Gastrocnemius medialis (tissue), 4 donors: ENCODE measurements around the gene TRDN. TPM values are rescaled to one million over a fixed set of nuclear protein-coding genes. Genes with fewer than 3 reads are reported as not detected.

Experiments
- ATAC-seq, 2 donors: fragments of 150-250 bp; one replicate each; pipeline ENCODE4 v1.9.1; 2016
- DNase-seq, 2 donors: peaks; one replicate each; pipeline ENCODE4 v3.0.0-alpha.2; 2019
- H3K27ac ChIP-seq, 4 donors: fragments of 200-600 bp; sonication (generic); 1 replicate in 1 of 4; 2 replicates in 3 of 4; pipeline ENCODE4 v1.5.1; 2016 to 2018; ENCODE audit warnings: mild to moderate bottlenecking in 2 of 4, moderate library complexity in 1 of 4
- H3K27me3 ChIP-seq, 3 donors: fragments of 200-600 bp; sonication (generic) in 2 of 3; 1 replicate in 1 of 3; 2 replicates in 2 of 3; pipeline versions ENCODE4 v1.5.1 to v1.6.0; 2016 to 2019; ENCODE audit warnings: mild to moderate bottlenecking in 1 of 3, moderate library complexity in 1 of 3
- H3K36me3 ChIP-seq, 2 donors: fragments of 200-600 bp; sonication (generic) in 1 of 2; one replicate each; pipeline ENCODE4 v1.5.1; 2017 to 2018
- H3K4me1 ChIP-seq, 2 donors: fragments of 200-600 bp; sonication (generic) in 1 of 2; one replicate each; pipeline ENCODE4 v1.5.1; 2016 to 2017; ENCODE audit warnings: mild to moderate bottlenecking in 2 of 2
- H3K4me3 ChIP-seq, 4 donors: fragments of 200-600 bp; sonication (generic) in 3 of 4; 1 replicate in 1 of 4; 2 replicates in 3 of 4; pipeline ENCODE4 v1.5.1; 2016 to 2019; ENCODE audit warnings: mild to moderate bottlenecking in 2 of 4
- H3K9me3 ChIP-seq, 3 donors: fragments of 200-600 bp; sonication (generic) in 2 of 3; 1 replicate in 1 of 3; 2 replicates in 2 of 3; pipeline ENCODE4 v1.5.1; 2016 to 2019
- POLR2A ChIP-seq, 2 donors: fragments of 450-650 bp; IDR thresholded peaks; one replicate each; pipeline ENCODE4 v1.6.1; 2017; ENCODE audit warnings: antibody characterized with exemption in 2 of 2, mild to moderate bottlenecking in 2 of 2, moderate library complexity in 2 of 2
- in situ Hi-C, 4 donors: fragments of 200-750 bp; cut with MboI; loops; one replicate each; pipeline versions ENCODE4 v1.15.0 to v1.8.0; 2017; ENCODE audit warnings: low sequenced_read_pairs in 4 of 4
- intact Hi-C: fragments of 100-400 bp; cut with DNase I; formaldehyde crosslinking; loops from one replicate; pipeline ENCODE4 v1.15.1; 2023; ENCODE audit warnings: low total_unique reads
- total RNA-seq, 4 donors: library from RNA; depleted of rRNA; stranded (reverse); fragments of >200 nt; gene quantifications; one replicate each; pipeline versions ENCODE4 v1.1.0 to v1.2.3, GENCODE V29; 2016
- TF ChIP-seq, protein P1 (sequence below), 5 experiments: fragments of 450-650 bp in 3 of 5; fragments of 200-600 bp in 2 of 5; sonication (generic) in 2 of 5; IDR thresholded peaks in 4 of 5; conservative IDR thresholded peaks in 1 of 5; 1 replicate in 4 of 5; 2 replicates in 1 of 5; pipeline ENCODE4 v1.5.1; 2016 to 2019; ENCODE audit warnings: antibody characterized with exemption in 5 of 5, mild to moderate bottlenecking in 3 of 5, moderate library complexity in 3 of 5

Gene TRDN
- total RNA-seq, 4 donors from 2014 or later, result 190 to 628 (median 296) TPM

DNA sequence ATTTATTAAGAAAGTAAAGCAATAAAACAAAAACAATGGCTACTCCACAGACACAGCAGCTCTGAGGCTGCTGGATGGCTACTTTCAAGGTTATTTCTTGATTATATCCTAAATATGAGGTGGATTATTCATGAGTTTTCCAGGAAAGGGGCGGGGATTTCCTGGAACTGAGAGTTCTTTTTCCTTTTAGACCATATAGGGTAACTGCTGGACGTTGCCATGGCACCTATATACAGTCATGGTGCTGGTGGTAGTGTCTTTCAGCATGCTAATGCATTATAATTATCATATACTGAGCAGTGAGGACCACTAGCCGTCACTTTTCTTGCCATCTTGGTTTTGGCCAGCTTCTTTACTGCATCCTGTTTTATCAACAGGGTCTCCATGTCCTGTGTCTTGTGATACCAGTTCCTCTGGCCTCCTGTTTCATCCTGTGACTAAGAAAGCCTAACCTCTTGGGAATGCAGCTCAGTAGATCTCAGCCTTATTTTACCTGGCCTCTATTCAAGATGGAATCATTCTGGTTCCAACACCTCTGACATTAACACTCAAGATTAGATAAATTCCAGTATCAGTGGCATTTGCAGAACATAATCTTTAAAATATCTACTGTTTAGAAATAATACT lies 32.3 kb upstream of the TRDN start:
- H3K27ac ChIP-seq, result no peak overlapping the region
- no peaks in the 10 kb centered on the region for H3K27me3 ChIP-seq
- in situ Hi-C loops (no loop called here), intact Hi-C loops (no loop called here)
- DNase-seq (no peak), ATAC-seq (no peak)
- no peaks in the 10 kb centered on the region for H3K9me3 ChIP-seq
- no peaks in the 10 kb centered on the region for H3K4me1 ChIP-seq
- no peaks in the 10 kb centered on the region for H3K36me3 ChIP-seq
- TF ChIP-seq, protein P1, sequence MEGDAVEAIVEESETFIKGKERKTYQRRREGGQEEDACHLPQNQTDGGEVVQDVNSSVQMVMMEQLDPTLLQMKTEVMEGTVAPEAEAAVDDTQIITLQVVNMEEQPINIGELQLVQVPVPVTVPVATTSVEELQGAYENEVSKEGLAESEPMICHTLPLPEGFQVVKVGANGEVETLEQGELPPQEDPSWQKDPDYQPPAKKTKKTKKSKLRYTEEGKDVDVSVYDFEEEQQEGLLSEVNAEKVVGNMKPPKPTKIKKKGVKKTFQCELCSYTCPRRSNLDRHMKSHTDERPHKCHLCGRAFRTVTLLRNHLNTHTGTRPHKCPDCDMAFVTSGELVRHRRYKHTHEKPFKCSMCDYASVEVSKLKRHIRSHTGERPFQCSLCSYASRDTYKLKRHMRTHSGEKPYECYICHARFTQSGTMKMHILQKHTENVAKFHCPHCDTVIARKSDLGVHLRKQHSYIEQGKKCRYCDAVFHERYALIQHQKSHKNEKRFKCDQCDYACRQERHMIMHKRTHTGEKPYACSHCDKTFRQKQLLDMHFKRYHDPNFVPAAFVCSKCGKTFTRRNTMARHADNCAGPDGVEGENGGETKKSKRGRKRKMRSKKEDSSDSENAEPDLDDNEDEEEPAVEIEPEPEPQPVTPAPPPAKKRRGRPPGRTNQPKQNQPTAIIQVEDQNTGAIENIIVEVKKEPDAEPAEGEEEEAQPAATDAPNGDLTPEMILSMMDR (IDR thresholded peaks at IDR 0.05 in 4 of 5, conservative IDR thresholded peaks at IDR 0.05 in 1 of 5), result no peak
- no peak for TF ChIP-seq POLR2A (IDR thresholded peaks at IDR 0.05)
- no peak overlapping the region for H3K4me3 ChIP-seq

DNA sequence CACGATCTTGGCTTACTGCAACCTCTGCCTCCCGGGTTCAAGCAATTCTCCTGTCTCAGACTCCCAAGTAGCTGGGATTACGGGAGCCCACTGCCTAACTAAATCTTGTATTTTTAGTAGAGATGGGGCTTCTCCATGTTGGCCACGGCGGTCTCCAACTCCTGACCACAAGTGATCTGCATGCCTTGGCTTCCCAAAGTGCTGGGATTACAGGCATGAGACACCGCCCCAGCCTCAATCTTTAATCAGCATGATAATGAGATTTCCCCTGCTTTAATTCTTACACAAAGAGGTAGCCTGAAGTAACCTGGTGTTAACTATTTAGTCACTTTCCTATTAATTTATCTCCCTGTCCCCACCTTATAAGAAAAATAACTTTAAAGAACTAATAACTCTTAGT lies 31.3 kb upstream of the TRDN start:
- intact Hi-C loops, result no loop called here
- TF ChIP-seq POLR2A (IDR thresholded peaks at IDR 0.05), result no peak
- TF ChIP-seq, protein P1 (IDR thresholded peaks at IDR 0.05 in 4 of 5, conservative IDR thresholded peaks at IDR 0.05 in 1 of 5), result no peak
- H3K9me3 ChIP-seq, result no peaks in the 10 kb centered on the region
- ATAC-seq (no peak), DNase-seq (no peak)
- H3K4me3 ChIP-seq, result no peak overlapping the region
- peaks cover 5 to 6% of the 10 kb centered on the region in 2 donors for H3K4me1 ChIP-seq
- H3K36me3 ChIP-seq, result no peaks in the 10 kb centered on the region
- no peak overlapping the region for H3K27ac ChIP-seq
- no peaks in the 10 kb centered on the region for H3K27me3 ChIP-seq
- in situ Hi-C loops, result no loop called here

DNA sequence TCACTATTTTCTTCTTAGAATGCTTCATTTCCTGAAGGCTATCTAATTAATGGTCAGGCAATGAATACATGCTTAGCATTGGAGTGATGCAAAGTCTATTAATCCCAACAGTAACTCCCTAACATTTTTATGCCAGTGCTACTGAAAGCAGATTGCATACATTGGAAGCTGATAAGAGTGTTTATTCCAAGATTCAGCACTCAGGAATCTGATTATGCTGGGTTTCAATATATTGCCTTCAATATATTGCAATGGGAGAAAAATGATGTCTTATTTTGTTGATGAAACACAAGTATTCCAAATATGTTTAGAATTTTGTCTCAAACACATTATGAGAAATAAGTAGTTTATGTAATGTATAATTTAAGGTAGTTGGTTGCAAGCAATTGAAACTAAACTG lies 26.7 kb upstream of the TRDN start:
- Histone ChIP-seq H3K27ac (peak overlapping the region in 1 of 4 donors; percentile 79), H3K4me1 (peaks cover 28 to 29% of the 10 kb centered on the region in 2 donors), H3K9me3 (no peaks in the 10 kb centered on the region), H3K27me3 (no peaks in the 10 kb centered on the region), H3K4me3 (no peak overlapping the region), H3K36me3 (no peaks in the 10 kb centered on the region)
- intact Hi-C loops, result no loop called here
- TF ChIP-seq, protein P1 (IDR thresholded peaks at IDR 0.05 in 4 of 5, conservative IDR thresholded peaks at IDR 0.05 in 1 of 5), result no peak
- TF ChIP-seq POLR2A (IDR thresholded peaks at IDR 0.05), result no peak
- no peak for DNase-seq
- no peak for ATAC-seq
- in situ Hi-C loops, result no loop called here

DNA sequence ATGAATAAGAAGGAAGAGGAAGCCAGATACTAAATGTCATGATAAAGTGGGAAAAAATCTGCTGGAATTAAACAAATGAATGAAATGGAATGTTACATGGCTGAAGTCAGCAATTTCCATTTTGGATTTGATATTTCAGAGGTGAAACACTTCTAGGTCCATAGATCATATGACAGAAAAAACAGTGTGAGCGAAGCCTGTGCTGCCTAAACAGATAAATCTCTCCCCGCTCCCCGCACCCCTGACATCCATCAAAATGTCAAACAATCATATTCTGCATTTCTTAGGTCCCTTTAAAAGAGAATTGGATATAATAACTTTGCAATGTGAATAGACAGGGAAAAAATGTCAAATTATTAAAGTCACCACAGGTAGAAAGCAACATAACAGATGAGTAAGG lies 26.0 kb upstream of the TRDN start:
- H3K9me3 ChIP-seq, result no peaks in the 10 kb centered on the region
- intact Hi-C loops, result no loop called here
- in situ Hi-C loops, result no loop called here
- no peak for DNase-seq
- no peaks in the 10 kb centered on the region for H3K27me3 ChIP-seq
- peak in 1 of 2 donors; percentile 41 for ATAC-seq
- peaks cover 28 to 29% of the 10 kb centered on the region in 2 donors for H3K4me1 ChIP-seq
- no peak for TF ChIP-seq POLR2A (IDR thresholded peaks at IDR 0.05)
- TF ChIP-seq, protein P1 (IDR thresholded peaks at IDR 0.05 in 4 of 5, conservative IDR thresholded peaks at IDR 0.05 in 1 of 5), result no peak
- H3K36me3 ChIP-seq, result no peaks in the 10 kb centered on the region
- H3K4me3 ChIP-seq, result peak overlapping the region in 1 of 4 donors; percentile 27
- H3K27ac ChIP-seq, result peak overlapping the region; percentile 76 to 82 (median 78)
